Kidney tubule cell (primary cell): ENCODE results near the gene IZUMO4.
"Not testable (repeated sequence)": the region's sequence is repeated elsewhere in the genome, so short reads cannot be mapped to it uniquely, and the experiment has no call there.

Experiments used
- DNase-seq: peaks from one replicate; pipeline ENCODE4 v3.0.0-alpha.2; 2018; ENCODE audit warnings: low spot score

Gene IZUMO4

DNA sequence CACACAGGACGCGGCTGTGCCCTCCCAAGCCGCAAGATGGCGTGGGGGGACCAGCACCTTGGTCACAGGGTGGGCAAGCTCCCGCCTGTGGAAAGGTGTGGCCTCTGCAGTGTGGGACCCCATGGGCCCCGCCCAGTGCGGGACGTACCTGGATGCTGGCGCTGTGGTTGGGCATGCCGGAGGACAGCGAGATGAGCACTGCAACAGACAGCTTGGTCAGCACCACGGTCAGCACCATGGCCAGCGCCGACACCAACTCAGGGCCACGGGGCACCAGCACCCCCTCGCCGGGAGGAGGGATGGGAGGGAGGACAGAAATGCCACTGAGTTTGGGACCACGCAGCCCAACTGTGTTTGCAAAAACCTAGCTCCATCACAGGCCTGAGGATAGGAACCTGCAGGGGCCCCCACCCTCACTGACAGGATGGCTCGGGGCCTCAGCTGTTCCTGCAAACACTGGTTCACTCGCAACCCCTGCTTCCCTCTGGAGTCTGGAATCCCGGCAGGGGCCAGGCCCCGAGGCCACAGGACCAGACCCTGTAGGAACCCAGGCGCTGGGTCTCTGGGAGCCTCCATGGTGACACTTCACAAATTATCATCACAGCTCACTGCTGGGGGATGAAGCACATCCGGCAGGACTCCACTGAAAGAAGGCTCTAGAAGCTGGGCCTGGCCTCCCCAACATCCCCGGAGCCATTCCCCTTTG, 27.1 kb downstream of the IZUMO4 start:
- no peak for DNase-seq

DNA sequence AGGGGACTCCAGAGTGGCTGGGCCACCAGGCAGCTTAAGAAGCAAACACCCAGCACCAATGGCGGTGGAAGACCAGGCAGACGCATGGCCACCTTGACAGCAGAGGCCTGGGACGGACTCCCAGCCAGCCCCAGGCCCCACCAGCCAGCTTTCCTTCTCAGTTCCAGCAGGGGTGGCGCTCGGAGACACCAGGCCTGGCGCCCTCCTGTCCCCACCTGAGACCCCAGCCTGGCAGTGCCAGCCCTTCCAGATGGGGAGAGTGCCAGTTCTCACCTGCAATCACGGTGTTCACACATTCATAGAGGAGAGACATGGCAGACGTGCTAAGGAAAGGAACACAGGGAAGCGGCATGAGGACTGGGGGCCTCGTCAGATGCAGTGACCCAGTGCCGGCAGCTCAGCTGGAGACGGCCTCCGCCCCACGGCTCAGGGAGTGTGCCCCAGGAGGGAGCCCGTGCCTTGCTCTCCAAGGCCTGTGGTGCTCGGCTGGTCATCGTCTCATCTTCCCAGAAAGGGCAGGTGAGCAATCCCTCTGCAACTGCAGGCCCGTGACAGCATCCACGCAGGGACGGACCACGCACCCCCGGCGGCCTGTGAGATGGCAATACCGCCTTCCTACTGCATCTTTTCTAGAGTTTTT, 30.3 kb downstream of the IZUMO4 start:
- DNase-seq, result no peak

DNA sequence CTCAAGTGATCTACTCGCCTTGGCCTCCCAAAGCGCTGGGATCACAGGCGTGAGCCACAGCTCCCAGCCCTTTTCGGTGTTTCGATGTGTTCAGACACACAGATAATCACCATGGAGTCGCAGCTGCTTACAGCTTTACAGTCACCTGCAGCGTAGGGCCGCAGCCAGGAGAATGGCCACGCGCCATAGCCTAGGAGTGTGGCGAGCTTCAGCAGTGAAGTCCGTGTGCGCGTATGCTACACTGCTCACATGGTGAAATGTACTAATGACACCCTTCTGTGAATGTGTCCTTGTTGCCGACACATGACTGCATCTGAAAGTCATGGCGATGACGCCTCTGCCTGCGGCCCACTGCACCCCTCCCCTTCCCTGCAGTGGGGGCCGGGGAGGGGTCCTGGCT, 31.0 kb downstream of the IZUMO4 start:
- no peak for DNase-seq

DNA sequence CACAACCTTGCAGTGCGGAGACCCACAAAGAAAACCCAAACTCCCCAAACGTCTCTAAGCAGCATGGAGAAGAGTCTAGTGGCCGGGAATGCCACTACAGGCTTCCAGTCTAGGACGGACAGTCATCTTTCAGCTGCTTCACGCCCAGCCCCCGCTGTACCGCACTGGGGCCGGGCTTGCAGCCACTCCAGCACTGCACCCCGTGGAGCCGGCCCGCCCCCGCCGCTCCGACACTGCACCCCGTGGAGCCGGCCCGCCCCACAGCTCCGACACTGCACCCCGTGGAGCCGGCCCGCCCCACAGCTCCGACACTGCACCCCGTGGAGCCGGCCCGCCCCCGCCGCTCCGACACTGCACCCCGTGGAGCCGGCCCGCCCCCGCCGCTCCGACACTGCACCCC, 31.5 kb downstream of the IZUMO4 start:
- not testable (repeated sequence) for DNase-seq

DNA sequence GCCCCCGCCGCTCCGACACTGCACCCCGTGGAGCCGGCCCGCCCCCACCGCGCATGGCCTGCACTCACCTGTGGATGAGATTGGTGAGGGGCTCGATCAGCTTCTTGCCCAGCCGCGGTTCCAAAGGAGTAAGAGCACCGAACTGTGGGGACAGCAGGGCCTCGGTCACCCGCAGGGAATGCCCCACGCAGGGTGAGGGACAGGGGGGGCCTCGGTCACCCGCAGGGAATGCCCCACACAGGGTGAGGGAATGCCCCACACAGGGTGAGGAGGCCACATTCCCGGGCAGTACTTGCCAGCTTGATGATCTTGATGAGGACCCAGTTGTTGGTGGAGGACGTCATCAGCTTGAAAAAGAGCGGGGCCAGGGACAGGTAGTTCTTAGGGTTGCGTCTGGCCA, 32.3 kb downstream of the IZUMO4 start:
- DNase-seq, result no peak

DNA sequence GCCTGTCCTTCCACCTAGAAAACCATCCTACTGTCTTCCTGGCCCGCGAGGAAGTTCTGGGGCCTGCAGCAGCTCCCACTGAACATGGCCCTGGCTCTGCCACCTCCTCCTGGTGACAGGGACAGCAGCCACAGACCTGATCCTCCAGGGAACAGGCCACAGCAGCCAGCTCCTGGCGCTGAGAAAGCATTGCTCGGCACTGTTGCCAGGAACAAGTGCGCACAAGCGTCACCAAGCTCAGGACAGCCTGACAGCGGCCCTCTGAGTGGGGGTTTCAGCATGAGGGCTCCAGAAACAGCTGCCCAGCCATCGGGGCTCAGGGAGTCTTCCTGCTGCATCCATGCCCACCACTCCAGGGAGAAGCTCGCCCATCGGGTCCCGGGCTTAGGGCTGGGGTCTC, 32.8 kb downstream of the IZUMO4 start:
- no peak for DNase-seq

DNA sequence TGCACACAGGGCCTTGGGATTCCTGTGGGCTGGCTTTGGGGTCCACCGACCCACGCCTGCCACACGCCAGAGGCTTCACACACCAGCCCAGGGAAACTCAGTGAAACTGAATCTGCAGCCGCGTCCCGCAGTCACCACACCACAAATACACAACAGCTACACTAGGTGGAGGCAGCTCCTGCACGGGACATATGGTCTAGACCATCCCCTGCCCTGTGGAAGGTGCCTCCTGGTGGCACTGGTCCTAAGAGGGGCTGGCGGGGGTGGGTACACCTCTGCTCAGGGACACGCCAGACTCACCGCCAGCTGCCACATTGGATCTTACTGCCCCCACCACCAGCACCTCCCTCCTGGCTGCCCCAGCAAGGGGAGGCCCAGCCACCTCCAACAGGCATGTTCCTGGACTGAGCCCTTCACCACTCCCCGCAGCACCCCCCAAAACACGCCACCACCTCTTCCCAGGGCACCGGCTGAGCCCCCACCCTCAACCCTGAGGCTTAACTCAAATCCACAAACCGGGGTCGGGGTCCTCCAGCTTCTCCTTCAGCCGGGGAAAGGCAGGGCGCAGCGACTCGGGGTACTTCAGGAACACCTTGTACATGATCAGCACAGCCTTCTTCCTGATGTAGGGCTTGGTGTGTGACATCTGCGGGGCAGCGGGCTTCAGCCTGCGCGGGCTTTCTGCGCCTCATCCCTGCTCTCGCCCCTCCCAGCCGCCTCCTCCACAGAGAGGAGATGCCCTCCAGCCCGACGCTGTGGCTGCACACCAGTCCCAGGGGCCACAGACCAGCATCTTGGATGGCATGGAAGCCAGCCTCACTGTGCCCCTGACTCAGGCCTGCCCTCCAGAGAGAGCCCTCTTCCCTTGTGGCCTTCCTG, 33.4 kb downstream of the IZUMO4 start:
- DNase-seq, result no peak

DNA sequence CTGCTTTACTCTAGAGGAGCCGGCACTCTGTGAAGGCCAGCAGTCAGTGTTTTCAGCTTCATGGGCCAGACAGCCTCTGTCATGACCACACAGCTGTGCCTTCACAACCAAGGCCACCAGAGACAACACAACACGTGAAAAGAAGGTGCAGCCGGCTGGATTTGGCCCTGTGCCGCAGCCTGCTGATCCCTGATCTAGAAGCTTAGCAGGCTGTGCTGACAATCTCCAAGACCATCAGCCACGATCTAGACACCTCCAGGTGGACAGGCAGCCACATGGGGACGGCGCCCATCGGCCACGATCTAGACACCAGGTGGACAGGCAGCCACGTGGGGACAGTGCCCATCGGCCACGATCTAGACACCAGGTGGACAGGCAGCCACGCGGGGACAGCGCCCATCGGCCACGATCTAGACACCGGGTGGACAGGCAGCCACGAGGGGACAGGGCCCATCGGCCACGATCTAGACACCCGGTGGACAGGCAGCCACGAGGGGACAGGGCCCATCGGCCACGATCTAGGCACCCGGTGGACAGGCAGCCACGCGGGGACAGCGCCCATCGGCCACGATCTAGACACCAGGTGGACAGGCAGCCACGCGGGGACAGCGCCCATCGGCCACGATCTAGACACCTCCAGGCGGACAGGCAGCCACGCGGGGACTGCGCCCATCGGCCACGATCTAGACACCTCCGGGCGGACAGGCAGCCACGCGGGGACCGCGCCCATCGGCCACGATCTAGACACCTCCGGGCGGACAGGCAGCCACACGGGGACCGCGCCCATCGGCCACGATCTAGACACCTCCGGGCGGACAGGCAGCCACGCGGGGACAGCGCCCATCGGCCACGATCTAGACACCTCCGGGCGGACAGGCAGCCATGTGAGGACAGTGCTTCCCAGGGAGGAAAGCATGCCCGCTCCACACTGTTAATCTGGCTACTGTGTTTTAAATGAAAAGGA, 34.6 kb downstream of the IZUMO4 start:
- DNase-seq, result not testable (repeated sequence)

DNA sequence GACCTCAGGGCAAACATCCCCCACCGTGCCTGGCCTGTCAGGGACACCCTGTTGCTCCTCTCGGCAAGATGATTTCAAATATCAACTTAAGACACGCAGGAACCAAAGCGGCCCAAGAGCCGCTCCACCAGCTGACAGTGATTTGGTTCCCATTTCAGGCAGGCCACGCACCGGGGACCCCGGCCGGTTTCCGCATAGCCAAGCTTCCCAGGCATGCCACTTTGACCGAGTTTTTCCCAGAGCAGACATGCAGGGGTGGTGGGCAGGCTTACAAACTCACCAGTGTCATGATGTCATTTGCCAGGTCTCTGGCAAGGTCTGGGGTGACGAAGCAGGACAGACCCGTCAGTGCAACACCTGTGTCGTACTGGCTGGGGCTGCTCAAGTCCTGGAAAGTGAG, 35.5 kb downstream of the IZUMO4 start:
- no peak for DNase-seq

DNA sequence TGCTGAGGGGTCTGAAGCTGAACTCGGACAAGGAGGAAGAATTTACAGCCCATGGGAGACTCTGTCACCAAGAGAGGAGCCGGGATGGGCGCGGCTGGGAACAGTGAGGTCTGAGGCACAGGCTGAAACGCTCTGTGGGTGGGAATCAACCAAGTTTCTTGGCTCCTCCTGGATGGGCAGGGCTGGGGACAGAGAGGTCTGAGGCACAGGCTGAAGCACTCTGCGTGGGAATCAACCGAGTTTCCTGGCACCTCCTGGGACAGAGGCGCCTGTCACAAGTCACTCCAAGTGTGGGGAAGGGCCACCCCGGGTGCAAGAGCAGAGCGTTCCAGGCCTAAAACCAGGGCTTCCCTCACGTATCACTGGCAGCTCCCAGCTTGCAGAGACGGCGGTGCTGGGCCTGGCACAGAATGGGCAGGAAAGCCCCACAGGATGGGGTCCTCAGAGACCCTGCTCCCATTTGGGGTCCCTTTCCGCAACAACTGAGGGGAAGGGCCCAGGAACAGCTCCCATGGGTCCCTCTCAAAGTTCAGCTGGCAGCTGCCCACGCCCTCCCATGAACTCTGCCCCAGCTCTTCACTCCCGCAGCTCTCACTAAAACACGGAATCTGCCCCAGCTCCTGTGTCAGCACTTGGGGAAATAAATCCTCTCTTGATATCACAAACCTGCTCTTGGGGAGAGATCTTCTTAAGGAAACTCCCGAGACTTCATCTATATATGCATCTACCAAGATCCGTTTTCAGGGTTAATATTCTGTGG, 36.2 kb downstream of the IZUMO4 start:
- no peak for DNase-seq

DNA sequence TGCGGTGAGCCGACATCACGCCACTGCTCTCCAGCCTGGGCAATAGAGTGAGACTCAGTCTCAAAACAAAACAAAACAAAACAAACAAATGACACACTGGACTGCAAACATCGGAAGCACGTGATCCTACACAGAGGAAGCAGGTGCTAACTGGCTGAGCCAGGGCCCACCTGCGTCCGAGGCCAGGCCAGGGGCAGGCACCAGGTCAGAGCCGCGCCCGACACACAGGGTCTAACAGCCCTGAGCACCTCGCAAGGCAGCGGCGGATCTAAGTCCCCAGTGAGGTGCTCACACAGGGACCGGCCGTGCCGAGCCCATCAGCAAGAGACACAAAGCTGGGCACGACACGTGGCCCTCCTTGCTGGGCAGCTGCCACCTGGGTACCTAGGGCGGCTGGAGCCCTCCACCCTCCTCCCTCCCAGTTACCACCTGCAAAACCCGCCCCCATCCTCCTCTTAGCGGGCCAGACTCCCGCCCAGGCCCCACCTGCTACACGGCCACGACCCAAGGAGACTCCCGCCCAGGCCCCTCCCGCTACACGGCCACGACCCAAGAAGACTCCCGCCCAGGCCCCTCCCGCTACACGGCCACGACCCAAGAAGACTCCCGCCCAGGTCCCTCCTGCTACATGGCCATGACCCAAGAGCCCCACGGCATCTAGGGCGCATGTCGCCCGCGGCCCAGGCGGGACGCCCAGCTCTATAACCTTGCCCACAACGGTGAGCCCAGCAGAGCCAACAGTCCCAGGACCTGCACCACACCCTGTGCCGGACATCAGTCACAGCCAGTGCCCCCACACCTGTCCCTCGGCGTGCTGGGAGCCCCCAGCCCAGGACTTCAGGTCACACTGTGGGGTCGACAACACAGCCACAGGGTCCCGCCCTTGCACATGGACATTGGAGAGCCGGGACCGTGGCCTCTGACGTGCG, 39.0 kb downstream of the IZUMO4 start:
- no peak for DNase-seq

DNA sequence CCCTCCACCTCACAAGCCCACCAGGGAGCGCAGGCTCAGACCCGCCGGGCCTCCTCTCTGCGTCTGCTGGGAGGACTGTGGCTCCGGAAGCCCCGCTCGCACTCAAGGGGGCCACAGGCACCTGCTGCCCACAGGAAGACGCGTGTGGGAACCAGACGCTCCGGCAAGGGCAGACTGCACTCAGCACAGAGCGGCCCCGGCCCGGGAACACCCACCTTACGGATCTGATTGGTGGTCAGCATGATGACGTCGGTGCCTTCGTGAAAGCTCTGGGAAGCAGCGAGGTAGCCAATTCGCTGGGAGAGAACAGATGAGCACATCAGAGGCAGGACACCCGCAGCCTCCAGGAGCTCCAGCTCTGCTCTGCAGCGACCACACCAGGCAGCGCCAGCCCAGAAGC, 40.1 kb downstream of the IZUMO4 start:
- no peak for DNase-seq

DNA sequence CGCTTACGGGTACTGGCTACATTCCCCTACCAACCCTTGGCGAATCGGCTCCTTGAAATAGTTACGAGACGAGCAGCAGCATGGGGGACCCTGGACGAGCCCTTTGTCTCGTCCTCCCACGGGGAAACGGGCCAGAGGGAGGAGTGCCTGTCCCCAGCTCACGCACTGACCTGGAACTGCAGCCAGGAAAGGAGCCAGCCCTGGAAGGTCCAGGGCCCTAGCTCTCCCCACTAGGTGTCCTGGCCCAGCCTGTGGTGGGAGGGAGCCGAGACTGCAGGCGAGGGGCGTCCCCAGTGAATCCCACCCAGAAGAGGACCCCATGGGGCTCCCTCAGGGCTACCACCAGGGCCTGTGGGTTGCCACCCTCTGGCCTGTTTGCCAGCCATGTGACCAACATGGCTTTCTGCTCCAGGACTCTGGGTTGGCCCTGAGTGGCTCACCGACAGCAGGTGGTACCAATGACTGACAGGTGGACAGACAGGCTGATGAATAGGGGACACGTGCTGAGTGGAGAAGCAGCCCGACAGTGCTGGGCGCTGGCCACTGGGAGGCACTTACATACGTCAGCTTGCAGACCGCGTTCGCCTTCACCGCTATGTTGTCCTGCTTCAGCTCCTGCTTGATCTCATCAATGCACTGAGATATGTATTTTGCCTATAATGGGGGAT, 41.5 kb downstream of the IZUMO4 start:
- no peak for DNase-seq

DNA sequence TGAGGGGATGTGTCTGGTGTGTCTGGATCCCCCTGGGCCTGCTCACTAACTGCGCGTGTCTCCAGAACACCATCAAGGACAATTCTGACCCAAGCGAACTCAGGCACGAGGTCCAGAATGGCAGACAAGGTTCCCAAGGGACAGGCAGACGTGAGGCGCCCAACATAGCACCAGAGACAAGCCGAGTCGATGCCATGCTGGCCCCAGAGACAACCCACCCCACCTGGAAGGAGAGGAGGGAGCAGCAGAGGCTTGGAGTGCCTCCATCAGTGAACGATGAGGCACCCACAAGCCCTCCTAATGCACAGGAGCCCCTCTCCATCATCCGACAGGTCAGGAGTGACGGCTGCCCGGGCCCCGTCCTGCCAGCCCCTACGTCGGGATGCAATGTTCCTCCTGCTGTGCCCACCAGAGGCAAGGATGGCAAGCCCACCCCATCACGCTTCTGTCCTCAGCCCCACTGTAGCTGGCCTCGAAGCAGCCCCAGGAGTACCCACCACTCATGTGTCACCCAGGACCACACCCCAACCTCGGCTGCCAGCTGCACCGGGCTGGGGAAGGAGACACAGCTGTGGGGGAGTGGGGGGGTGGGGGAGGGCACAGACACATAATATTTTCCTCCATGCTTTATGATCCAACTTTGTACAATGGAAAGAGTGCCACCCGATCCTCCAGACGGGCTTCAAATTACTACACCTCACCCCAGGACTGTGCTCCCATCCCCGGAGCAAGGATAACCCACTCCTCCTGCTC, 42.8 kb downstream of the IZUMO4 start:
- no peak for DNase-seq

DNA sequence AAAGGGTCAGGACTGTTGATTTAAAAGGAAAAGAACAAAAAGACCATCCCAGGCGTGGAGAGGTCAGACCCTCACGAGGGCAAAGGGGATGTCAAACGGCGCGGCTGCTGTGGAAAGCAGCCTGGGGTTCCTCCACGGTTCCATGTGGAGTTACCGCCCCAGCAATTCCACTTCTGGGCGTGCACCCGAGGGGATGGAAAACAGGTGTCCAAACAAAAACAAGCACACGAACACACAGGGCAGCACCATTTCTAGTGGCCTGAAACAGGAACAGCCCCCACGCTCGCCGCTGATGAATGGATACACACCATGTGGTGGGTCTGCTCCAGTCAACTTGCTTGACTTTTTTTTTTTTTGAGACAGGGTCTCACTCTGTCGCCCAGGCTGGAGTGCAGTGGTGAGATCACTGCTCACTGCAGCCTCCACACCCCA, 43.4 kb downstream of the IZUMO4 start:
- DNase-seq, result no peak

DNA sequence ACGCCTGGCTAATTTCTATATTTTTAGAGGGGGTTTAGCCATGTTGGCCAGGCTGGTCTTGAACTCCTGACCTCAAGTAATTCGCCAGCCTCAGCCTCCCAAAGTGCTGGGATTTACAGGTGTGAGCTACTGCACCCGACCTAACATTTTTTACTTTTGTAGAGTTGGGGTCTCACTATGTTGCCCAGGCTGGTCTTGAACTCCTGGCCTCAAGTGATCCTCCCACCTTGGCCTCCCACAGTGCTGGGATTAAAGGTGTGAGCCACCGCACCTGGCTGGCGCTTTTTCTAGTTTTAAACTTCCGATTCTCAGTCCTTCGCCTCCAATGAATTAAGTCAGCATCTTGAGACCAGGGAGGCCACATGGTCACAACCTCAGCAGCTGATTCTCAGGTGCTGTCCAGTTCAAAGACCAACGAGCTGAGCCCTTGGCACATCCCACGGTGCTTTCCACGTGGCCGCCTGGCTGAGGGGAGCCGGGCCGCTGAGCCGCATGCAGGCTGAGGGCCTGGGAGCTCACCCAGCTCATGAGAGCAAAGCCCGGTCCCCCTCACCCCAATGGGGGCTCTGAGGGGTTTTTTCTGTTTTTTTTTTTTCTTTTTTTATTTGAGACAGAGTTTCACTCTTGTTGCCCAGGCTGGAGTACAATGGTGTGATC, 45.6 kb downstream of the IZUMO4 start:
- no peak for DNase-seq

DNA sequence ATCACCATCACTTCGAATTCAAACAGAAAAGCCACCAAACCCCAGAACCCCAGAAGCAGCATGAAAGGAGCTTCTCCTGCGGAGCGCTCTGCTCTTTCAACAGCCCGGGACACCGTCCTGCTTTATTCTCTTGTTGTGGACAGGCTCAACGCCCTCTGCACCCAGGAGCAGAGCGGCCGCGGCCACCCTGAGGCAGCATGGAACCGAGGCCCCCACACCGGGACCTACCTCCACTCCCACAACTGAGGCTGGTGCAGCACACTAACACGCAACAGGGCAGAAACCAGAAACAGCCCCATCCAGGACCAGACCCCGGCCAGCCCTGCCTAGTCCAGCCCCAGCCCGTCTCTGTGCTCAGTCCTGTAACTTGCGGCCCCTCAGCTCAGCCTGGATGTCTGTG, 47.5 kb downstream of the IZUMO4 start:
- DNase-seq, result no peak

DNA sequence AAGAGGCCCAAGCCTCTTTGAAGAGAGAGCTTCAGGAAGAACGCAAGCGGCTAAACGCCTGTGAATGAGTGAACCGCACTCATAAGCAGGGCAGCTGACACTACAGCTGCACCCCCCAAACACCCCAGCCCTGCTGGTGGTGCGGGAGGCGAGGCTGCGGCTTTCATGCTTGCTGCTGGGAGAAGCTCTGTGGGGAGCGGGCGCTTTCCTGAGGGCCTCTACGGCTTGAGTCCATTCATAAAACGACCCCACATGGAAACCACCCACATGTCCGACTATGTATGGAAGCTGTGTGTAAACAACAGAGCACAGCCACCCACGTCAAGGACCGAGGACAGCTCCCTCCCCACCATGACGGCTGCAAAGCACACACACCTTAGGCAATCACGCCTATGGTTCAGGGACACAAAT, 49.1 kb downstream of the IZUMO4 start:
- DNase-seq, result no peak
